HG03139 (cell line): ENCODE results near the gene PRMT1.

Experiments used
- ATAC-seq: cut with Tn5 transposase; IDR thresholded peaks from one replicate; pipeline ENCODE4 v1.9.1; 2021; ENCODE audit not compliant: unreplicated experiment

The PRMT1 gene

DNA sequence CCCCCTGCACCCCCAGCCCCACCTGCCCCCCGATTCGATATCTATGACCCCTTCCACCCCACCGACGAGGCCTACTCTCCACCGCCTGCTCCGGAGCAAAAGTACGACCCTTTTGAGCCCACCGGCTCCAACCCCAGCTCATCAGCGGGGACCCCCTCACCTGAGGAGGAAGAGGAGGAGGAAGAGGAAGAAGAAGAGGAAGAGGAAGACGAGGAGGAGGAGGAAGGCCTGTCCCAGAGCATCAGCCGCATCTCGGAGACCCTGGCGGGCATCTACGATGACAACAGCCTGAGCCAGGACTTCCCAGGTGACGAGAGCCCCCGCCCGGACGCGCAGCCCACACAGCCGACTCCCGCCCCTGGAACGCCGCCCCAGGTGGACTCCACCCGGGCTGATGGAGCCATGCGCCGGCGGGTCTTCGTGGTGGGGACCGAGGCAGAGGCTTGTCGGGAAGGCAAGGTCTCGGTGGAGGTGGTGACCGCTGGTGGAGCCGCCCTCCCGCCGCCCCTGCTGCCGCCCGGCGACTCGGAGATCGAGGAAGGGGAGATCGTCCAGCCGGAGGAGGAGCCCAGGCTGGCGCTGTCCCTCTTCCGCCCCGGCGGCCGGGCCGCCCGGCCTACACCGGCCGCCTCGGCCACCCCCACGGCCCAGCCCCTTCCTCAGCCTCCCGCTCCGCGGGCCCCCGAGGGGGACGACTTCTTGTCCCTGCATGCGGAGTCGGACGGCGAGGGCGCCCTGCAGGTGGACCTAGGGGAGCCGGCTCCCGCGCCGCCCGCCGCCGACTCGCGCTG lies 25.8 kb upstream of the PRMT1 start:
- no peak for ATAC-seq

DNA sequence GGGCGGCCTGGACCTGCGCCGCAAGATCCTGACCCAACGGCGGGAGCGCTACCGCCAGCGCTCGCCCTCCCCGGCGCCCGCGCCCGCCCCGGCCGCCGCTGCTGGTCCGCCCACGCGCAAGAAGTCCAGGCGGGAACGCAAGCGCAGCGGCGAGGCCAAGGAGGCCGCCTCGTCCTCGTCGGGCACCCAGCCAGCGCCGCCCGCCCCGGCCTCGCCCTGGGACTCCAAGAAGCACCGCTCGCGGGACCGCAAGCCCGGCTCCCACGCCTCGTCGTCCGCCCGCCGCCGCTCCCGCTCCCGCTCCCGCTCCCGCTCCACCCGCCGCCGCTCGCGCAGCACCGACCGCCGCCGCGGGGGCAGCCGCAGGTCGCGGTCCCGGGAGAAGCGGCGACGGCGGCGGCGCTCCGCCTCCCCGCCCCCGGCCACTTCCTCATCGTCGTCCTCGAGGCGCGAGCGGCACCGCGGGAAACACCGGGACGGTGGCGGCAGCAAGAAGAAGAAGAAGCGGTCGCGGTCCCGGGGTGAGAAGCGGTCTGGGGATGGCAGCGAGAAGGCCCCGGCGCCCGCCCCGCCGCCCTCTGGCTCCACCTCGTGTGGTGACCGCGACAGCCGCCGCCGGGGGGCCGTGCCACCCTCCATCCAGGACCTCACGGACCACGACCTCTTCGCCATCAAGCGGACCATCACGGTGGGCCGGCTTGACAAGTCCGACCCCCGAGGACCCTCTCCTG lies 25.1 kb upstream of the PRMT1 start:
- no peak for ATAC-seq

GRCh38 chr19:49652551-49653465 lies 24.3 kb upstream of the PRMT1 start:
- ATAC-seq: no peak

GRCh38 chr19:49653466-49653806 lies 23.6 kb upstream of the PRMT1 start:
- ATAC-seq: no peak

- ATAC-seq: no peak
These were observed 22.5 kb upstream of the PRMT1 start for GRCh38 chr19:49654581-49654980.

DNA sequence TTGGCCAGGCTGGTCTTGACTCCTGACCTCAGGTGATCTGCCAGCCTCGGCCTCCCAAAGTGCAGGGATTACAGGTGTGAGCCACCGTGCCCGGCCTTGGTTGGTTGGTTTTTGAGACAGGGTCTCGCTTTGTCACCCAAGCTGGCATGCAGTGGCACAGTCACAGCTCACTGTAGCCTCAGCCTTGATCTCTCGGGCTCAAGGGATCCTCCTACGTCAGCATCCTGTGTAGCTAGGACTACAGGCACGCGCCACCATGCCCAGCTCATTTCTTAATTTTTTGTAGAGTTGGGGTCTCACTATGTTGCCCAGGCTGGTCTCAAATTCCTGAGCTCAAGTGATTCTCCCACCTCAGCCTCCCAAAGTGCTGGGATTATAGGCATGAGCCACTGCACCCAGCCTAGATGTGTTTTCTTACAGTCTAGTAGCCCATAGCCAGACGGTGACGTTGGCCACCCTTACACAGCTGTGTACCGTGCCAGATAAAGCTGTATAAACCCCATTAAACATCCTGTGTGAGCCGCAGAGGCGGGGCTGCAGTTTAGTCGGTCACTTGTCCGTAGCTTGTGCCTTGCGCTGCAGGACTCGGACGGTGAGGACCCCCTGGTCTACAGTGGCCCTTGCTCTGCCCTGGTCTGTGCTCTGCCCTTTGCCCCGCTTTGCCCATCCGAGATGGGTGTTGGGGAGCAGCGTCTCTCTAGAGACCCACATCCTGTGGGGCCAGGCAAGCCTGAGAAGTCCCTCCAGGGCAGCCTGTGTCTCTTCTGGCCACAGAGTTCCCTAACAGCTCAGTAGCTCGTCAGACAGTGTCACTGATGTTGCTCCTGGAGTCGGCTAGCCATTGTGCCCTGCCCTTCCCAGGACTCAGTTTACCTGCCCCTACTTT lies 21.3 kb upstream of the PRMT1 start:
- ATAC-seq: no peak

GRCh38 chr19:49656456-49657109 lies 20.5 kb upstream of the PRMT1 start:
- no peak for ATAC-seq

GRCh38 chr19:49657493-49658138 lies 19.5 kb upstream of the PRMT1 start:
- ATAC-seq: no peak

DNA sequence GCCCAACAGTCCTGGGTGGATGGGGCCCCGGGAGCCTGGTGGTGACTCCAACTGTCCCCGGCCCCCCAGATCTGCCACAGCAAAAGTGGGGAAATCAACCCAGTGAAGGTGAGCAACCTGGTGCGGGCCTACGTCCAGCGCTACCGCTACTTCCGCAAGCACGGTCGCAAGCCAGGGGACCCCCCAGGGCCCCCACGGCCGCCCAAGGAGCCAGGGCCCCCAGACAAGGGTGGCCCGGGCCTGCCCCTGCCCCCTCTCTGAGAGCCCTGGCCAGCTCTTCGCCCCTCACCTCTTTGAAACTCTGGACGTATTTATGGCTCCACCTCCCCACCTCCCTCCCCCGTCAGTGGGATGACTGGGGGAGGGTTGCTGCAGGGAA lies 18.9 kb upstream of the PRMT1 start:
- no peak for ATAC-seq

GRCh38 chr19:49658566-49659442 lies 18.3 kb upstream of the PRMT1 start:
- ATAC-seq: no peak

DNA sequence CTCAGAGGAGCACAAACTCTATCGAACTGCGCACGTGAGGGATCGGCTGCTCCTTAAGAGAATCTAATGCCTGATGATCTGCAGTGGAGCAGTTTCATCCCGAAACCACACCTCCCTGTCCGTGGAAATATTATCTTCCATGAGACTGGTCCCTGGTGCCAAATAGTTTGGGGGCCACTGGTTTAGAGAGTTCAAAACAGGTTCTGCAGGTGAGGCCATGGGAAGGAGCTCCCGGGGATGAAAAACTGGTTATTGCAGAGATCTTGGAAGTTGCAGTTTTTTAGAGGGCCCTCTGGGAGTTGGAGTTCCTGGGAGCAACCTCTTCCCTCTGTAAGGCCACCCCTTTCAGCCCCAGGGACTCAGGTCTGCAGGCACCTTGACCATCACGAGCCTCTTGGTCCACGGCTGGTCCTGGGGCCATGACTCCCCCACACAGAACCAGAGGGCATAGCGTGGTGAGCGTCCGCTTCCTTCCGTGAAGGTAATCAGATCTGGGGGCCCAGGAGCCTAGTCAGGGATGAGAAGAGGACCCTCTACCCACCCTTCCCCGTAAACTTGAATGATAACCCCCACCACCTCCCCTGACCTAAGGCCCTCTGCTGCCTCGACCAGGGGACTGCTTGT lies 16.6 kb upstream of the PRMT1 start:
- ATAC-seq: no peak

- ATAC-seq: no peak
These were observed 15.1 kb upstream of the PRMT1 start for GRCh38 chr19:49662011-49662410.

DNA sequence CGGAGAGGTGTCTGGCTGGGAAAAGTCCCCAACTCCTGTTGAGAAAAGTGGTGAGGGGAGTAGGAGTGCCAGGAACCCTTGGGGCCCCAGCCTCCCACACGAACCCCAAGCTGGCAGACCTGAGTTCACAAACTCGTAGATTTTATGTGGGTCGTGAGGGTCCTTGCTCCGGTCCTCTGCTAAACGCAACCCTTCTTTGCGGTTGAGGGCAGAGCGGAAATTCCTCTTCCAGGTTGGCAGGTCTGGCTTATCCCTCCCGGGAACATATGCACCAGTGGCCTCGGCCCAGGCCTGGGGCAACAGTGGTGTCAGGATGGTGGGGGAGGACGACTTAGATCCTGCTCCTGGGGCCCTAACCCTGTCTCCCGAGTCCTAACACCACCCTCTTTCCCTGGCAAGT lies 13.8 kb upstream of the PRMT1 start:
- no peak for ATAC-seq

GRCh38 chr19:49664171-49665035 lies 12.7 kb upstream of the PRMT1 start:
- no peak for ATAC-seq

DNA sequence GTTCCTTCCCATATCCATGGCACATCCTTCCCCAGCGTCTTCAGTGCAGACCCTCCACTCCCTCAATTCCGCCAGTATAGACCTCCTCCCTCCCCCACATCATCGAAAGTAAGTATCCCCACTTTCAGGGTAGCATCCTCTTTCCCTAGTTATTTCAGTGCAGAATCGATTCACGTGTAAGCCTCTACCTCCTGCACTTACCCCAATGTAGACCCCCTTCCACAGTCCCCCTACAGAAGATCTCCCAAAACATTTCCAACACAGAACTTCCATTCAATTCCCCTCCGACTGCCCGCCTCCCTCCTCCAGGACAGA lies 12.1 kb upstream of the PRMT1 start:
- ATAC-seq: no peak

DNA sequence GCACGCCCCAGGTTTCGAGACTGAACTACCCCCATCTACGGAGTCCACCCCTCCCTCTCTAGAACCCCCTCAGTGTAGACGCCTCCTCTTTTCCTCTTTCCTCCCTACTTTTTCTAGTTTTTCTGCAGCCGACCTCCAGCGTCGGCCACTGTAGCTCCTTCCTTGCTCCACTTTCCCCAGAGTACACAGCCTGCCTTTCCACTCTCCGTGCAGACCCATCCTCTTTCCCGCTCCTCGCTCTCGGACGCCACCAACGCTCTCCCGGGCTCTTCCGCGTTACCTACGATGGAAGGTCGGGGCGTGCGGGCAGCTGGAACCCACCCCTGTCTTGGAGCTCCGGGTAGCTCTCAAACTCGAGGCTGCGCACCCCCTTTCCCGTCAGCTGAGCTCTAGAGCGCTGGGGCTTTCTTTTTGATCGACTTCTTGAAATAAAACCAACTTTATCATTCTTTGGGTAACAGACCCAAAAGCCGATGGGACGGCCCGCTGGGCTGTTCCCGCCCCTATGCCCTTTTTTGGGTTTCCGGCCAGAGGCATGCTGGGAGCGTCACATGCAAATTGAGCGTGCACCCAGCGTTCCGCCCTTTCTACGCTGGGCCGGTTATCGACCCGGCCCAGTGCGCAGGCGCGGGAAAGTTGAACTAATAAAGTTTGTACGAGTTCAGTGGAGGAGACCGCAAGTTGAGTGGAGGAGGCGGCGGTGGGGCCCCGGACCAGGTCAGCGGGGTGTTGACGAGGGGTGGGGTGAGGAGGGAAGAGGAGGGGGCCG lies 11.5 kb upstream of the PRMT1 start, which contains the start of the genes BCL2L12 and IRF3:
BCL2L12 (plus strand) TSS at position 583 of the 769 bp plus-strand sequence. CDS start 760 bp downstream, outside the sequence.
IRF3 (minus strand) TSS at position 507 of the 769 bp plus-strand sequence. CDS start 1,019 bp downstream, outside the sequence.
- peak; percentile 67 for ATAC-seq

DNA sequence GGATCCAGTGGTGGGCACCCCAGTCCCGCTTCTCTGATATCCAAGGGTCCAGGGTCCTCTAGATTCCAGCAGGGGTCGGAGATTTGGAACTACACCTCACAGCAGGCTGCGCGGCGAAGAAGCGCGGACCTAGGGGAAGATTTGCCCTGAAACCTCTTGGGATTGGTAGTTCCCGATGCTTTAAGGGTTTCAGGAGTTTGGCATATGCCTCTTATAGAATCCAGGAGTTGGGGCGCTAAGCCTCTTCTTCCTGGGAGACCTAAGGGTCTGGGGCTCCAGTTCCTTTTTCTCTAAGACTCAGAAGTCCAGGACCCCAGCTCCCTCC lies 11.0 kb upstream of the PRMT1 start:
- ATAC-seq: no peak
